Measurements from ENCODE around the gene NUDCD3. TPM values are rescaled to one million over a fixed set of nuclear protein-coding genes. Genes with fewer than 3 reads are reported as not detected.

Gene NUDCD3
- total RNA-seq, 3 donors from 2014 or later, result 68.4 to 80.3 (median 75.7) TPM

- Mint-ChIP-seq H3K36me3 (ENCODE audit: insufficient read depth) (peaks cover 28% of the 10 kb centered on the region), H3K4me3 (peak overlapping the region; percentile 46), H3K4me1 (ENCODE audit: low read depth) (peaks cover 68% of the 10 kb centered on the region), H3K27me3 (ENCODE audit: low read depth) (no peaks in the 10 kb centered on the region), H3K9me3 (no peaks in the 10 kb centered on the region)
- peak; percentile 94 for ATAC-seq
- peak; percentile 25 for DNase-seq
Observed at GRCh38 chr7:44460325-44460724, 30.1 kb downstream of the NUDCD3 start.

GRCh38 chr7:44455155-44455554, 35.3 kb downstream of the NUDCD3 start:
- Mint-ChIP-seq H3K4me3 (no peak overlapping the region), H3K27me3 (ENCODE audit: low read depth) (no peaks in the 10 kb centered on the region), H3K4me1 (ENCODE audit: low read depth) (peaks cover 56% of the 10 kb centered on the region), H3K36me3 (ENCODE audit: insufficient read depth) (peaks cover 31% of the 10 kb centered on the region), H3K9me3 (no peaks in the 10 kb centered on the region)
- no peak for ATAC-seq
- no peak for DNase-seq

DNA sequence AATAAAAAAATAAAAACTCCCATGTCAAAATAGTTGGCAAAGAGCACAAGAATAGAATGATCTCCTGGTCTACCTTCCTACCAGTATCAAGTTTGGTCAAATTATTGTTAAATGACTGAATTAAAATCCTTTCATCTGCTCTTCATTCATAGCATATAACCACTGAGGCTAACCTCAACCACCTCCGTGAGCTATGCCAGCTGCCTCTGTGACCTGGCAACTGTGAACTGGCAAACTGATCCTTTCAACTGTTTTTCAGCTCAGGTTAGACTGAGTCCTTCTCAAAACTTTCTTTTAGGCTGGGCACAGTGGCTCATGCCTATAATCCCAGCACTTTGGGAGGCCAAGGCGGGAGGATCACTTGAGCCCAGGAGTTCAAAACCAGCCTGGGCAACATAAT, 36.1 kb downstream of the NUDCD3 start:
- ATAC-seq, result peak; percentile 61 to 62
- H3K27me3 Mint-ChIP-seq (ENCODE audit: low read depth), result no peaks in the 10 kb centered on the region
- no peak overlapping the region for H3K4me3 Mint-ChIP-seq
- DNase-seq, result no peak
- peaks cover 26% of the 10 kb centered on the region for H3K36me3 Mint-ChIP-seq (ENCODE audit: insufficient read depth)
- H3K4me1 Mint-ChIP-seq (ENCODE audit: low read depth), result peaks cover 55% of the 10 kb centered on the region
- no peaks in the 10 kb centered on the region for H3K9me3 Mint-ChIP-seq

- Mint-ChIP-seq H3K4me3 (no peak overlapping the region), H3K36me3 (ENCODE audit: insufficient read depth) (peaks cover 46% of the 10 kb centered on the region), H3K4me1 (ENCODE audit: low read depth) (peaks cover 51% of the 10 kb centered on the region), H3K27me3 (ENCODE audit: low read depth) (no peaks in the 10 kb centered on the region), H3K9me3 (no peaks in the 10 kb centered on the region)
- DNase-seq (no peak), ATAC-seq (no peak)
Observed at GRCh38 chr7:44451123-44451522, 39.3 kb downstream of the NUDCD3 start.

- DNase-seq (no peak), ATAC-seq (no peak)
- Mint-ChIP-seq H3K4me3 (no peak overlapping the region), H3K4me1 (ENCODE audit: low read depth) (peaks cover 46% of the 10 kb centered on the region), H3K9me3 (no peaks in the 10 kb centered on the region), H3K27me3 (ENCODE audit: low read depth) (no peaks in the 10 kb centered on the region), H3K36me3 (ENCODE audit: insufficient read depth) (peaks cover 53% of the 10 kb centered on the region)
Observed at GRCh38 chr7:44449584-44449928, 40.9 kb downstream of the NUDCD3 start.

DNA sequence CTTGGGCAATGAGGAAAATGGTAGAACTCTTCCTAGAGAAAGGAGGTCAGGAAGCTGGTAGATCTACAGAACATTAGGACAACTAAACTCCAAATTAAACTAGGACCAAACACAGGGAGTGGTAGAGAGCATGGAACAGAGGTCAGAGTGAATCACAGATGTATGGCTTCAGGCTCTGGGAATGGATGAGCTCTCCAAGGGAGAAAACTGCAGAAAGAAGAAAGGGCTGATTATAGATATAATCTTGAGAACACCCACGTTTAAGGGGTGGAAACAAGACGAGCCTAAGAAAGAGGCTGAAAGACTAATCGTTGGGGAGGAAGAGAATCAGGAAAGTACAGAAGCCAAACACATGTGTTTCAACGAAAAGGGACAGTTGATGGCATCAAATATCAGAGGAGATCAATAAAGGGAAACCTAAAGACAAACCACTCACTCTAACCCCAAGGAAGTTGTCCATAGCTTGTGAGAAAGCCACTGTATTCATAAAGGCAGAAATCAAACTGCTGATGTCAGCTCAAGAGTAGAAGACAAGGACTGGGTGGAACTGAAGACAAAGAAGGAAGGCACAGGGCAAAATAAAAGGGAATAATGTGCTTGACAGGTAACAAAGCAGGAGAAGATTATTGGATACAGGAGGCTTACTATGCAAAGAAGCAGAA, 41.4 kb downstream of the NUDCD3 start:
- H3K27me3 Mint-ChIP-seq (ENCODE audit: low read depth), result no peaks in the 10 kb centered on the region
- no peak overlapping the region for H3K4me3 Mint-ChIP-seq
- peaks cover 42% of the 10 kb centered on the region for H3K4me1 Mint-ChIP-seq (ENCODE audit: low read depth)
- ATAC-seq (peak in 1 of 2 donors; percentile 37), DNase-seq (no peak)
- peaks cover 52% of the 10 kb centered on the region for H3K36me3 Mint-ChIP-seq (ENCODE audit: insufficient read depth)
- no peaks in the 10 kb centered on the region for H3K9me3 Mint-ChIP-seq

- H3K9me3 Mint-ChIP-seq, result no peaks in the 10 kb centered on the region
- peaks cover 52% of the 10 kb centered on the region for H3K36me3 Mint-ChIP-seq (ENCODE audit: insufficient read depth)
- H3K4me1 Mint-ChIP-seq (ENCODE audit: low read depth), result peaks cover 48% of the 10 kb centered on the region
- no peaks in the 10 kb centered on the region for H3K27me3 Mint-ChIP-seq (ENCODE audit: low read depth)
- DNase-seq, result no peak
- H3K4me3 Mint-ChIP-seq, result no peak overlapping the region
- no peak for ATAC-seq
Observed at GRCh38 chr7:44447874-44448425, 42.5 kb downstream of the NUDCD3 start.

DNA sequence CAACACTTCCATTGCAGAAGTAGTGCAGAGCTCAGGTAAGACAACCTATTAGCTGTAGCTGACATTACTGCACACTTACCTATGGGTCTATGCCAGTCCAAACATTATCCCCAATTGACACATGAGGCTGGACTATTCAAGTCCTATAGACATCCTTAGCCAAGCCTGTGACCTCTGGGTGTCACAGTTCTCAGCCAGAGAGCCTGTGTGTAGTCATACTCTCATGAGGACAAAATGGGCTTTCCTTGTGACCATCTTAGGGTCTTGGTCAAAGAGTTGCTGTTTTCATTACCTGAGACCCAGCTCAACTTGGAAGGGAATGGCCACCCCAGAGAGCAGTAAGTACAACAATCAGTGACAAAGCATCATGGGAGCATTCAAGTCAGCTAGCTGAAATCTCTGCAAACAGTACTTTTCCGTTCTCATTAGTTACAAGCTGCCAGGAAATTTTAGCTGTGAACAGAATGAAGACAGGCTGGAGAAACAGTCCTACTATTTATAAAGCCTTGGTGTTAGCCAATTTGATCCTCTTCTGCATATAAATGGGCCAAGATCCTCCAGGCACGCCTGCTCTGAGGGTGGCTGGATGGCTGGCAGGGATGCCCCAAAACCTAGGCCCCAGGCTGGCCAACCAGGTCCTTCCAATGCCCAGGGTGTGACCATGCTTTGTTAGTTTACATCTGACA, 44.3 kb downstream of the NUDCD3 start:
- H3K36me3 Mint-ChIP-seq (ENCODE audit: insufficient read depth), result peaks cover 47% of the 10 kb centered on the region
- no peak overlapping the region for H3K4me3 Mint-ChIP-seq
- DNase-seq, result no peak
- no peak for ATAC-seq
- H3K9me3 Mint-ChIP-seq, result no peaks in the 10 kb centered on the region
- H3K4me1 Mint-ChIP-seq (ENCODE audit: low read depth), result peaks cover 54% of the 10 kb centered on the region
- H3K27me3 Mint-ChIP-seq (ENCODE audit: low read depth), result no peaks in the 10 kb centered on the region

GRCh38 chr7:44441079-44441478, 49.4 kb downstream of the NUDCD3 start:
- Mint-ChIP-seq H3K9me3 (no peaks in the 10 kb centered on the region), H3K36me3 (ENCODE audit: insufficient read depth) (peaks cover 29% of the 10 kb centered on the region), H3K27me3 (ENCODE audit: low read depth) (no peaks in the 10 kb centered on the region), H3K4me1 (ENCODE audit: low read depth) (peaks cover 64% of the 10 kb centered on the region), H3K4me3 (no peak overlapping the region)
- DNase-seq, result no peak
- no peak for ATAC-seq

DNA sequence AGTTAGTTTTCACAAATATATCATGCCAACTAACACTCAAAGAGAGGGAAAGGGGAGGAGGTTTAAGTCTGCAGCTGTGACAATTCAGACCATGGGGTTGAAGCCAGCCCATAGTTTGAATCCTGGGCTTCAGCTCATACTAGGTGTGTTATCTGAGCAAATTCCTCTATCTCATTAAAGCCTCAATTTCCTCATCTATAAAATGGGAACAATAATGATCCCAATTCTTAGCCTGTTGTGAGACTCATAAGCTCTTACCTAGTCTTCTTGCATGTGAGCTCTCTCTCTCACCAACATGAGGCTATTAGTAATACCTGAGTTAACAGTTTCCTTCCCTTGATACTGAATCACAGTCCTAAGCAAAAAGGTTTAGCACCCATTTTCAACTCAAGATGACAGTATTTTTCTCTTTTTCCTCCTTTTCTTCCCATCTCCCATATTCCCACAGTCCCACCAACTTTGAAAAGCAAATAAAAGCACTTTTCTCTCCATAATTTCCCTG, 49.8 kb downstream of the NUDCD3 start:
- no peak for DNase-seq
- H3K4me1 Mint-ChIP-seq (ENCODE audit: low read depth), result peaks cover 68% of the 10 kb centered on the region
- no peak for ATAC-seq
- H3K27me3 Mint-ChIP-seq (ENCODE audit: low read depth), result no peaks in the 10 kb centered on the region
- H3K36me3 Mint-ChIP-seq (ENCODE audit: insufficient read depth), result peaks cover 26% of the 10 kb centered on the region
- no peak overlapping the region for H3K4me3 Mint-ChIP-seq
- no peaks in the 10 kb centered on the region for H3K9me3 Mint-ChIP-seq

- no peaks in the 10 kb centered on the region for H3K27me3 Mint-ChIP-seq (ENCODE audit: low read depth)
- no peak for DNase-seq
Observed at GRCh38 chr7:44439926-44440325, 50.5 kb downstream of the NUDCD3 start.

GRCh38 chr7:44438816-44439215, 51.6 kb downstream of the NUDCD3 start:
- ATAC-seq (peak in 1 of 2 donors; percentile 21), DNase-seq (no peak)
- peaks cover 62% of the 10 kb centered on the region for H3K4me1 Mint-ChIP-seq (ENCODE audit: low read depth)
- H3K9me3 Mint-ChIP-seq, result no peaks in the 10 kb centered on the region
- H3K4me3 Mint-ChIP-seq, result no peak overlapping the region
- peaks cover 19% of the 10 kb centered on the region for H3K36me3 Mint-ChIP-seq (ENCODE audit: insufficient read depth)
- H3K27me3 Mint-ChIP-seq (ENCODE audit: low read depth), result no peaks in the 10 kb centered on the region

More at GRCh38 chr7:44439926-44440325, 50.5 kb downstream of the NUDCD3 start:
- Mint-ChIP-seq H3K36me3 (ENCODE audit: insufficient read depth) (peaks cover 19% of the 10 kb centered on the region), H3K9me3 (no peaks in the 10 kb centered on the region), H3K4me3 (no peak overlapping the region), H3K4me1 (ENCODE audit: low read depth) (peaks cover 67% of the 10 kb centered on the region)
- no peak for ATAC-seq

- no peak overlapping the region for H3K4me3 Mint-ChIP-seq
- no peaks in the 10 kb centered on the region for H3K9me3 Mint-ChIP-seq
- H3K27me3 Mint-ChIP-seq (ENCODE audit: low read depth), result no peaks in the 10 kb centered on the region
- peaks cover 25% of the 10 kb centered on the region for H3K36me3 Mint-ChIP-seq (ENCODE audit: insufficient read depth)
- peaks cover 47% of the 10 kb centered on the region for H3K4me1 Mint-ChIP-seq (ENCODE audit: low read depth)
- DNase-seq, result no peak
- ATAC-seq, result no peak
Observed at GRCh38 chr7:44434201-44434600, 56.3 kb downstream of the NUDCD3 start.

DNA sequence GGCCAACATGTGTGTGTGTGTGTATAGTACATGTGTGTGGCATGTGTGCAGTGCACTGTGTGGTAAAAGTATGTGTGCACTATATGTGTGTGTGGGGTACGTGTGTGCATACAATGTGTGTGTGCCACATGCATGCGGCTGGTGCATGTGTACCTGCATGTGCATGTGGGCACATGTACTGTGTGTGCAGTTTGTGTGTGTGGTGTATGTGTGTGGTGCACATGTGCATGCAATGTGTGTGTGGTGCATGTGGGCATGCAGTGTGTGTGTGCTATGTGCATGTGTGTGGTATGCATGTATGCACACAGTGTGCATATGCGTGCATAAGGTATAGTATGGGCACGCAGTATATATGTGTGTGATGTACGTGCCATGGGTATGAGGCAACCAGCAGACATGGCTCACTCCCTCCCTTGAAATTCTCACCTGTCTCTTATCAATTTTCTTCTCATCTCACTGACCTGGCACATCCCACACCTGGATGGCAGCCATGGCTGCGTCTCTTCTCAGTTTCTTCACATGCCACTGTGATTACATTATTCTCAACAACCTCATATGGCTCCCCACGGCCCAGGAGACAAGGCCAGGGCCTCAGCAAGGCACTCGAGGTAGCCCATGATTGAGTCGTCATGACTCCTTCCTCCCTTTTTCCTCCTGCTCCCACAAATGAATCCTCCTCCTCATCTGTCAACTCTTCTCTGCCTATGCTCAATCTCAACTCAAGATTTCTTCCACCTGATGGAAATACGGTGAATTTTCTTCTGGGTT, 57.0 kb downstream of the NUDCD3 start:
- Mint-ChIP-seq H3K9me3 (no peaks in the 10 kb centered on the region), H3K36me3 (ENCODE audit: insufficient read depth) (peaks cover 23% of the 10 kb centered on the region), H3K4me1 (ENCODE audit: low read depth) (peaks cover 45% of the 10 kb centered on the region), H3K4me3 (no peak overlapping the region), H3K27me3 (ENCODE audit: low read depth) (no peaks in the 10 kb centered on the region)
- ATAC-seq (no peak), DNase-seq (no peak)

Measured in activated T-cell treated with anti-CD3 and anti-CD28 coated beads, Interleukin-2, amount 50 U/mL, for 4 hours (primary cell).